Neural progenitor cell (in vitro differentiated cells): ENCODE results near the gene BRD8.

Source experiments
- CTCF ChIP-seq: fragments of 200-600 bp; sonication (generic); IDR thresholded peaks from 2 replicates; pipeline ENCODE4 v1.5.1; 2017; ENCODE audit warnings: antibody characterized with exemption, mild to moderate bottlenecking
- EZH2 ChIP-seq: fragments of 200-600 bp; sonication (generic); IDR thresholded peaks from 2 replicates; pipeline ENCODE4 v1.6.1; 2017; ENCODE audit warnings: antibody characterized with exemption, mild to moderate bottlenecking, moderate library complexity

GRCh38 chr5:138180841-138181240, 2.4 kb upstream of the BRD8 start:
- TF ChIP-seq EZH2, result no peak
- no peak for TF ChIP-seq CTCF
